Activated CD4-positive, alpha-beta T cell treated with anti-CD3 and anti-CD28 coated beads for 36 hours (primary cell): ENCODE data around the gene PDE4B. TPM values are rescaled to one million over a fixed set of nuclear protein-coding genes. Genes with fewer than 3 reads are reported as not detected.

Experiments
- ATAC-seq: fragments of 200-7000 bp; cut with Tn5 transposase; one replicate; pipeline ENCODE4 v1.10.0; 2021; ENCODE audit warnings: mild to moderate bottlenecking, moderate library complexity
- CTCF ChIA-PET: fragments of 350-600 bp; sonication (Branson Sonifier 250); formaldehyde crosslinking; loops from one replicate; lab custom pipeline; 2021; ENCODE audit warnings: antibody characterized with exemption; lab: Charles Lee
- POLR2A ChIA-PET: fragments of 350-600 bp; sonication (Branson Sonifier 250); formaldehyde crosslinking; loops from one replicate; lab custom pipeline; 2021; ENCODE audit warnings: antibody characterized with exemption, inconsistent platforms; lab: Charles Lee
- DNase-seq: peaks from one replicate; pipeline ENCODE4 v3.0.0-alpha.2; 2020
- H3K27ac Mint-ChIP-seq: one replicate; pipeline ENCODE4 v1.8.0; 2021; ENCODE audit warnings: mixed read lengths
- H3K27me3 Mint-ChIP-seq: one replicate; pipeline ENCODE4 v1.8.0; 2021; ENCODE audit warnings: mixed read lengths
- H3K36me3 Mint-ChIP-seq: one replicate; pipeline ENCODE4 v1.8.0; 2021; ENCODE audit warnings: low read depth, mixed read lengths
- H3K4me1 Mint-ChIP-seq: one replicate; pipeline ENCODE4 v1.8.0; 2021; ENCODE audit warnings: mixed read lengths
- H3K4me3 Mint-ChIP-seq: one replicate; pipeline ENCODE4 v1.8.0; 2021; ENCODE audit warnings: mild to moderate bottlenecking, moderate library complexity, mixed read lengths
- H3K9me3 Mint-ChIP-seq: one replicate; pipeline ENCODE4 v1.8.0; 2021; ENCODE audit warnings: low read depth, mixed read lengths
- intact Hi-C, 2 experiments: fragments of 100-400 bp; cut with DNase I in 1 of 2; cut with micrococcal nuclease in 1 of 2; formaldehyde crosslinking; loops; one replicate each; pipeline versions ENCODE4 v1.14.2 to v1.15.1; 2022 to 2024; cut with DNase I, micrococcal nuclease
- total RNA-seq, 2 experiments: library from RNA; stranded (reverse); gene quantifications; one replicate each; pipeline ENCODE4 v1.2.3, GENCODE V29; 2021

PDE4B gene
- total RNA-seq, 2 experiments from 2014 or later, result 24.2 to 24.7 TPM

- CTCF ChIA-PET, result interaction anchor here (0.7 to 0.8 kb wide), 2 partner anchors 44 to 841 kb away, joined by 3 to 5 read pairs; no protein-coding TSS in a partner anchor
- DNase-seq (no peak), ATAC-seq (no peak)
- intact Hi-C loops, result no loop called here
- POLR2A ChIA-PET, result no interaction called here
- Mint-ChIP-seq H3K4me3 (no peak overlapping the region), H3K27me3 (peaks cover 13% of the 10 kb centered on the region), H3K4me1 (no peaks in the 10 kb centered on the region), H3K27ac (no peak overlapping the region), H3K36me3 (no peaks in the 10 kb centered on the region), H3K9me3 (no peaks in the 10 kb centered on the region)
Observed at GRCh38 chr1:65890201-65890843, 97.6 kb downstream of the PDE4B start.

DNA sequence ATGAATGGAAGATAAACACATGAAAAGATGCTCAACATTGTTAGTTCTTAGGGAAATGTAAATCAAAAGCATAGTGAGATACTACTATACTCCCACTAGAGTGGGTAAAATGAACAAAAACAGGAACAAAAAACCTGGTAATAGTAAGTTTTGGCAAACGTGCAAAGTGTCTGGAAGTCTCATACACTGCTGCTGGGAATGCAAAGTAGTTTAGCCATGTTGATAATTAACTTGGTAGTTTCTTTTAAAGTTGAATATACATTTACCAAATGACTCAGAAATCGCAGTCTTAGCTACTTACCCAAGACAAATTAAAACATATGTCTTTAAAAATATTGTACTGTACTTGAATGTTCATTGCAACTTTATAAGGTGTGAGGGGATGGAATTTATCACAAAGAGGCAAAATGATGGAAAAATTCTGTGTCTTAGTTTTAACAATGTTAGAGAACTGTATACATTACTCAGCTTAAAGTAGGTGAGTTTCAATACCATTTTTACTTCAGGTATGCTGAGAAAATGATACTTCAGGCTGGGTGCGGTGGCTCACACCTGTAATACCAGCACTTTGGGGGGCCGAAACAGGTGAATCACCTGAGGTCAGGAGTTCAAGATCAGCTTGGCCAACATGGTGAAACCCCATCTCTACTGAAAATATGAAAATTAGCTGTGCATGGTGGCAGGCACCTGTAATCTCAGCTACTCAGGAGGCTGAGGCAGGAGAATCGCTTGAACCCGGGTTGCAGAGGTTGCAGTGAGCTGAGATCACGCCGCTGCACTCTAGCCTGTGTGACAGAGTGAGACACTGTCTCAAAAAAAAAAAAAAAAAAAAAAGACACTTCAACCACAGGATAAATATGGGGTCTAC, 102.3 kb downstream of the PDE4B start:
- no peak overlapping the region for H3K27ac Mint-ChIP-seq
- H3K36me3 Mint-ChIP-seq, result no peaks in the 10 kb centered on the region
- ATAC-seq, result no peak
- no peak overlapping the region for H3K4me3 Mint-ChIP-seq
- peaks cover 4% of the 10 kb centered on the region for H3K9me3 Mint-ChIP-seq
- peak; percentile 16 for DNase-seq
- H3K27me3 Mint-ChIP-seq, result peaks cover 30% of the 10 kb centered on the region
- H3K4me1 Mint-ChIP-seq, result no peaks in the 10 kb centered on the region
- intact Hi-C loops, result no loop called here
- POLR2A ChIA-PET, result no interaction called here
- CTCF ChIA-PET, result no interaction called here

- ChIA-PET POLR2A (no interaction called here), CTCF (no interaction called here)
- Mint-ChIP-seq H3K4me3 (no peak overlapping the region), H3K27ac (no peak overlapping the region), H3K36me3 (no peaks in the 10 kb centered on the region), H3K4me1 (no peaks in the 10 kb centered on the region), H3K27me3 (peaks cover 26% of the 10 kb centered on the region), H3K9me3 (peaks cover 4% of the 10 kb centered on the region)
- intact Hi-C loops, result no loop called here
- DNase-seq, result no peak
- ATAC-seq, result no peak
Observed at GRCh38 chr1:65896721-65897120, 104.0 kb downstream of the PDE4B start.

DNA sequence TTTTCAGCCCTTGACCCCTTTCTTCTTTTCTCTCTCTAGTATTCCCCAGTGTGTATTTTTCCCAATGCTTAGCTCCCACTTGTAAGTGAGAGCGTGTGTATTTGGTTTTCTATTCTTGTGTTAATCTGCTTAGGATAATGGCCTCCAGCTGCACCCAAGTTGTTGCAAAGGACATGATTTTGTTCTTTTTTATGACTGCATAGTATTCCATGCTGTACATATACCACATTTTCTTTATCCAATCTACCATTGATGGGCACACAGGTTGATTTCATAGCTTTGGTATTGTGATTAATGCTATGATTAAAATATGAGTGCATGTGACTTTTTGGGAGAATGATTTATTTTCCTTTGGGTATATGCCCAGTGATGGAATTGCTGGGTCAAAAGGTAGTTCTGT, 104.8 kb downstream of the PDE4B start:
- POLR2A ChIA-PET, result no interaction called here
- no peak for ATAC-seq
- Mint-ChIP-seq H3K4me1 (no peaks in the 10 kb centered on the region), H3K27ac (no peak overlapping the region), H3K4me3 (no peak overlapping the region), H3K36me3 (no peaks in the 10 kb centered on the region), H3K27me3 (peaks cover 27% of the 10 kb centered on the region), H3K9me3 (peaks cover 4% of the 10 kb centered on the region)
- intact Hi-C loops, result no loop called here
- CTCF ChIA-PET, result no interaction called here
- no peak for DNase-seq

GRCh38 chr1:65904681-65905083, 112.0 kb downstream of the PDE4B start:
- no peak overlapping the region for H3K27ac Mint-ChIP-seq
- no peak overlapping the region for H3K4me3 Mint-ChIP-seq
- H3K4me1 Mint-ChIP-seq, result no peaks in the 10 kb centered on the region
- DNase-seq, result no peak
- intact Hi-C loops, result no loop called here
- CTCF ChIA-PET, result no interaction called here
- peaks cover 19% of the 10 kb centered on the region for H3K27me3 Mint-ChIP-seq
- no peaks in the 10 kb centered on the region for H3K9me3 Mint-ChIP-seq
- POLR2A ChIA-PET, result no interaction called here
- no peak for ATAC-seq
- no peaks in the 10 kb centered on the region for H3K36me3 Mint-ChIP-seq

DNA sequence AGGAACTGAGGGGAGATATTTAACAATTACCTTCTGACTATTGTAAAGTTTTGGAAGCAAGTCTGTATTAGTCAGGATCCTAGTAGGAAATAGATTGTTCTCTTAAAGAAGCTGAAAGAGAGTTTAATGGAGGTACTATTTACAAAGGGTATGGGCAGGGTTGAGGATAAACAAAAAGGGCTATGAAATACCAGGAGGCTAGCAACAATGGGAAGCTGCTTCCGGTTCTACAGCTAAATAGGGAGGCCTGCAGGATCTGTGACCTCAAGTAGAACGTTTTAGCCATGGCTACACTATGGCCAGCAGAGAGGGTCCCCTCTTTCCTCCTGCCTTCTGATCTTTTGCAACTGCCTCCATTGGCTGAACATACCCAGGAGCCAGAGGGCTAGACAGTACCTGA, 117.7 kb downstream of the PDE4B start:
- H3K27me3 Mint-ChIP-seq, result peaks cover 15% of the 10 kb centered on the region
- H3K27ac Mint-ChIP-seq, result no peak overlapping the region
- no peak overlapping the region for H3K4me3 Mint-ChIP-seq
- H3K9me3 Mint-ChIP-seq, result no peaks in the 10 kb centered on the region
- H3K4me1 Mint-ChIP-seq, result no peaks in the 10 kb centered on the region
- ATAC-seq (no peak), DNase-seq (no peak)
- intact Hi-C loops, result no loop called here
- ChIA-PET CTCF (no interaction called here), POLR2A (no interaction called here)
- H3K36me3 Mint-ChIP-seq, result no peaks in the 10 kb centered on the region

GRCh38 chr1:65911679-65912078, 119.0 kb downstream of the PDE4B start:
- ChIA-PET CTCF (no interaction called here), POLR2A (no interaction called here)
- Mint-ChIP-seq H3K4me3 (no peak overlapping the region), H3K27me3 (peaks cover 12% of the 10 kb centered on the region), H3K4me1 (no peaks in the 10 kb centered on the region), H3K9me3 (no peaks in the 10 kb centered on the region), H3K27ac (no peak overlapping the region), H3K36me3 (no peaks in the 10 kb centered on the region)
- ATAC-seq (no peak), DNase-seq (no peak)
- intact Hi-C loops, result no loop called here

DNA sequence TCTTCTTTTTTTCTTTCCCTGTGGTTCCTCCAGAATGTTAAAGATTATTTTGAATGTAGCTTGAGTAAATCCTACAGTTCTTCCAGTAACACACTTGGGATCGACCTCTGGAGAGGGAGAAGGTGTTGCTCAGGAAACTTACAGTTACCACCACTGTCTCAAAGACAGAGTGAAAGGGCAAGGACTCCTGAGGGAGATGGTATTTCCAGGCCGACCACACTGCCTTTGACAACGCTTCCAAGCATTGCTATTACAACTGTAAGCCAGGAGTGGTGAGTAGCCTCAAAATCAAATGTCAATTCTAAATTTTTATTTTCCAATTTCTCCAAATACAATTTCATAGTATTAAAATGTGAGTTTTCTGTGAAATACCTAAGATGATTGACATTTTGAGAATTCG, 125.9 kb downstream of the PDE4B start:
- H3K4me3 Mint-ChIP-seq, result no peak overlapping the region
- no peaks in the 10 kb centered on the region for H3K27me3 Mint-ChIP-seq
- H3K27ac Mint-ChIP-seq, result no peak overlapping the region
- intact Hi-C loops, result no loop called here
- CTCF ChIA-PET, result no interaction called here
- H3K36me3 Mint-ChIP-seq, result no peaks in the 10 kb centered on the region
- H3K4me1 Mint-ChIP-seq, result no peaks in the 10 kb centered on the region
- DNase-seq, result no peak
- H3K9me3 Mint-ChIP-seq, result no peaks in the 10 kb centered on the region
- ATAC-seq, result no peak
- POLR2A ChIA-PET, result no interaction called here

GRCh38 chr1:65921446-65921845, 128.8 kb downstream of the PDE4B start:
- H3K9me3 Mint-ChIP-seq, result no peaks in the 10 kb centered on the region
- ATAC-seq, result no peak
- H3K27me3 Mint-ChIP-seq, result no peaks in the 10 kb centered on the region
- no peaks in the 10 kb centered on the region for H3K4me1 Mint-ChIP-seq
- POLR2A ChIA-PET, result no interaction called here
- no peaks in the 10 kb centered on the region for H3K36me3 Mint-ChIP-seq
- DNase-seq, result no peak
- CTCF ChIA-PET, result no interaction called here
- H3K4me3 Mint-ChIP-seq, result no peak overlapping the region
- intact Hi-C loops, result no loop called here
- H3K27ac Mint-ChIP-seq, result no peak overlapping the region

- H3K9me3 Mint-ChIP-seq, result no peaks in the 10 kb centered on the region
- ChIA-PET CTCF (no interaction called here), POLR2A (no interaction called here)
- no peak for DNase-seq
- intact Hi-C loops, result no loop called here
- no peaks in the 10 kb centered on the region for H3K4me1 Mint-ChIP-seq
- no peak overlapping the region for H3K4me3 Mint-ChIP-seq
- no peaks in the 10 kb centered on the region for H3K27me3 Mint-ChIP-seq
- no peak overlapping the region for H3K27ac Mint-ChIP-seq
- no peaks in the 10 kb centered on the region for H3K36me3 Mint-ChIP-seq
- ATAC-seq, result no peak
Observed at GRCh38 chr1:65924471-65924870, 131.8 kb downstream of the PDE4B start.

DNA sequence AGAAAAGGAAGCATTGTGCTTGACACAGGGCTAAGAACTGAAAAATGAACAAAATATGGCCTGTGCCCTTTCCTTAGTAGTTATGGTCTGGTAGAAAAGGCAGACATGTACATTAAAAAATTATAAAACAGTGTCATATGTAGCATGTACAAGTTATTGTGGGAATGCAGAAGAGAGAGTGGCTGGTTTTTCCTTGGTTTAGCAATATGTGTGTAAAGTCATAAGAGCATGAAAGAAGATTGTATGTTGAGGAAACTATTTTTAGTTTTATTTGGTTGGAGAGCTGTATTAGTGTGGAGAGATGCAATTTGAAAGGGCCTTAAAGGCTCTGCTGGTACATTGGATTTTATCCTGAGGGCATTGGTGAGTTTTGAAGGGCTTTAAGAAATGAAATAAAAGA, 145.8 kb downstream of the PDE4B start:
- no peaks in the 10 kb centered on the region for H3K9me3 Mint-ChIP-seq
- intact Hi-C loops, result no loop called here
- no peak overlapping the region for H3K4me3 Mint-ChIP-seq
- POLR2A ChIA-PET, result no interaction called here
- ATAC-seq, result no peak
- no peak for DNase-seq
- H3K36me3 Mint-ChIP-seq, result no peaks in the 10 kb centered on the region
- H3K27ac Mint-ChIP-seq, result no peak overlapping the region
- H3K27me3 Mint-ChIP-seq, result peaks cover 8% of the 10 kb centered on the region
- CTCF ChIA-PET, result interaction anchor here (0.6 to 0.7 kb wide), 2 partner anchors 364 to 878 kb away, joined by 3 read pairs; no protein-coding TSS in a partner anchor
- no peaks in the 10 kb centered on the region for H3K4me1 Mint-ChIP-seq

GRCh38 chr1:65939191-65939590, 146.5 kb downstream of the PDE4B start:
- DNase-seq, result no peak
- ChIA-PET POLR2A (no interaction called here), CTCF (interaction anchor here (0.6 kb wide), 1 partner anchor 365 kb away, joined by 3 read pairs; no protein-coding TSS in a partner anchor)
- Mint-ChIP-seq H3K27ac (no peak overlapping the region), H3K4me1 (no peaks in the 10 kb centered on the region), H3K27me3 (peaks cover 10% of the 10 kb centered on the region), H3K4me3 (no peak overlapping the region), H3K9me3 (no peaks in the 10 kb centered on the region), H3K36me3 (no peaks in the 10 kb centered on the region)
- intact Hi-C loops, result no loop called here
- no peak for ATAC-seq
